SHP77 treated with DMSO at 0.1 percent for 48 hours (cell line): ENCODE measurements around the gene BPIFB3.

Source experiments
- DNase-seq: peaks from one replicate; lab custom pipeline; 2025; lab: John Stamatoyannopoulos, UW

BPIFB3 gene

GRCh38 chr20:33016581-33017109 is 37.1 kb upstream of the BPIFB3 start:
- DNase-seq: no peak

DNA sequence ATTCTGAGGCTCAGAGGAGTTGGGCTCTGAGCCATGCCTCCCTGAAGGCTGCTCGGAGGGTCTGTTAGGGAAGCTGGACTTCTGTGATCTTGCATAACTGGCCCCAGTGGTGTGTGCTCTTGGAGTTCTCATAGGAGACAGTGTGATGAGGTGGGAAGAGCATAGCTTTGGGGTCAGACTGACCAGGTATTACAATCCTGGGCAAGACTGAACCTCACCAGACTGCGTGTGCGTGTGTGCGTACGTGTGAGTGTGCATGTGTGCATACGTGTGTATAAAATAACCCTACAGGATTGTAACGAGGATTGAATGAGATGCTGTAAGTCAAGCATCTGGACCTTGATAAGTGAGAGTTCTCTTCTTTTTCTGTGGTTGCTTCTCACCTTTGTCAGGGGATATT is 36.2 kb upstream of the BPIFB3 start:
- DNase-seq: no peak

GRCh38 chr20:33018169-33018931 is 35.4 kb upstream of the BPIFB3 start:
- no peak for DNase-seq

DNA sequence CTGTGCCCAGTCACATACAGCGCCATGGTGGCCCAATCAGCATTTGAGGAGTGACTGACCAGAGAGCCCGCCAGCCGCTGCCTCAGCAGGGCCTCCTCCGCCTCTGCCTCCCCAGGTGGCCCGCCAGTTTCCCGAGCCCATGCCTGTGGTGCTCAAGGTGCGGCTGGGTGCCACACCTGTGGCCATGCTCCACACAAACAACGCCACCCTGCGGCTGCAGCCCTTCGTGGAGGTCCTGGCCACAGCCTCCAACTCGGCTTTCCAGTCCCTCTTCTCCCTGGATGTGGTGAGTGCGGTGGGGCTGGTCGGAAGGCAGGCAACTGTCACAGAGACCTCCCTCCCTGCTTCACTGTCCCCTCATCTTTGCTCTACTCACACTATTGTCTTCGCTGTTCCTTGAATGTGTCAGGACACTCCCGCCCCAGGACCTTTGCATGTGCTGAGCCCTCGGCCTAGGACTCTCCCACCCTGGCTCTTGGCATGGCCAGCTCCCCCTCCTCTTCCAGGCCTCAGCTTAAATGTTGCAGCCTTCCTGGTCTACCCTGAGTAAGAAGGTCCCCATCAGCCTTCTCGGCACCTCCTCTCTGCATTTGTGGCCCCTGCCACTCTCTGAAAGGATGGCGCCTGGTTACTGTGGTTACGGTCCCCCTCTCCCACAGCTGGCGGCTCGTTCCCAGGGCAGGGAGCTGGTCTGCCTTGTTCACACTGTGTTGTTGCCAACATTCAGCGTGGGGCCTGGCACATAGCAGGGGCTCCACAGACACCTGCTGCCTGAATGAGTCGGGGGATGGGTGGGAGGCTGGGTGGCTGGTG is 34.0 kb upstream of the BPIFB3 start:
- DNase-seq: no peak

GRCh38 chr20:33020278-33021161 is 33.2 kb upstream of the BPIFB3 start:
- DNase-seq: no peak

- DNase-seq: no peak
Measured at GRCh38 chr20:33021879-33022278, 31.8 kb upstream of the BPIFB3 start.

DNA sequence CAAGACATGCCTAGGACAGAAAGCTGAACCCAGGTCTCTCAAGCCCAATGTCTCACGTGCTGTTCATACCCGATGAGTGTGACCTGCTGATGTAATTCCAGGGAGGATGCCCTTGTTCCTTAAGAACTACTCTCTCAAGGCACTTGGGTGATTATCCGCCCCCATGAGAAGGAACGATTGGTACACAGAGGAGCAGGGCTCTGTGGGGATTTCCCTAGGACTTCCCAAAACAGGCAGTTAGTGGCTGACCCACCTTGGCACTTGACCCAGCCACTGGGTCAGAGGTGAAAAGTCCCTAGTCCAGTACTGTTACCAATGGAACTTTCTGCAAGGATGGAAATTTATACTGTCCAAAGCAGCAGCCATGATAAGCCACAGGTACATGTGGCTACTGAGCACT is 31.4 kb upstream of the BPIFB3 start:
- no peak for DNase-seq

DNA sequence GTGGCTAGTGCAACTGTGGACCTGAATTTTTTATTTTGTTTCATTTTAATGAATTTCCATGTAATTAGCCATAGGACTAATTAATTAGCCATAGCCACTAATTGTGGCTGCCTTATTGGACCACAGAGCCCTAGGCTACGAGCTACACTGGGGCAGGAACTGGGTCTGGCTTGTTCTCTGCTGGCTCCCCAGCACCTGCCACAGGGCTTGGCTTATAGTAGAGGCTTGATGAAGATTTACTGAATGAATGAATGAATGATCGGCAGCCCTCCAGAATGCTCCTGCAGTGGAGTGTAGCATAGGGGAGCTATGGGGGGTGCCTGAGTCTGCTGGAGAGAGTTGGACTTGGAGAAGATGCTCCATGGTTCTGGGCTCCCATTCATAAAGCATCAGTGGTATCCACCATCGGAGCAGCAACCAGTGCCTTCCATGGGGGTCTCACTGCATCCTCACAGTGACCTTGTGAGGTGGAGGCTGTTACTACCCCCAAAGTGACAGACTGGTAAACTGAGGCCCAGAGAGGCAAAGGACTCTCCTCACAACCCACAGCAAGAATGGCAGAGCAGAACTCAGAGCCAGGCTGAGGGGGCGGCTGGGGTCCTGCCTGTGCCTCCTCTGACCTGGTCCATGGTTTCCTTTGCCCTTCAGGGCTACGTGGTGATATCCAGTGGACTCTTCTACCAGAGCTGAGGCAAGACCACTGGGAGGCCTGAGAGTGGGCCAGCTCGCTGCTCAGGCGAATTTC is 30.8 kb upstream of the BPIFB3 start:
- DNase-seq: no peak

- DNase-seq: no peak
Measured at GRCh38 chr20:33023439-33024242, 30.1 kb upstream of the BPIFB3 start.

DNA sequence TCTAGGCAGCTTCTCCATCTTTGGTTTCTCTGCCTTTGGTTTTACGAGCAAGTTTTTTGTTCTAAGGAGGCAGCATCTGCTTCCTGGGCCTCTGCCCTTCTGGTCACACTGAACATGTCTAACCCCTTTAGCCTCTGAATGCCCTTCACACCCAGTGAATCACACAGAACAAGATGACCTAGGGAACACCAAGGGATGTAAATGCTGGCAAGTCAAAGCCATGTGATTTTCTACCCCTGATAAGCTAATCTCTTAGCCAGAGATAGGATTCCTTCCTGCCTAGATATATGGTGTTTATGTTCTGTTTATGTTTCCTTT is 29.5 kb upstream of the BPIFB3 start:
- no peak for DNase-seq

- DNase-seq: no peak
Measured at GRCh38 chr20:33024609-33025317, 28.9 kb upstream of the BPIFB3 start.

- DNase-seq: no peak
Measured at GRCh38 chr20:33025318-33025876, 28.3 kb upstream of the BPIFB3 start.

- DNase-seq: no peak
Measured at GRCh38 chr20:33026072-33026778, 27.5 kb upstream of the BPIFB3 start.

GRCh38 chr20:33026779-33027759 is 26.6 kb upstream of the BPIFB3 start:
- no peak for DNase-seq

DNA sequence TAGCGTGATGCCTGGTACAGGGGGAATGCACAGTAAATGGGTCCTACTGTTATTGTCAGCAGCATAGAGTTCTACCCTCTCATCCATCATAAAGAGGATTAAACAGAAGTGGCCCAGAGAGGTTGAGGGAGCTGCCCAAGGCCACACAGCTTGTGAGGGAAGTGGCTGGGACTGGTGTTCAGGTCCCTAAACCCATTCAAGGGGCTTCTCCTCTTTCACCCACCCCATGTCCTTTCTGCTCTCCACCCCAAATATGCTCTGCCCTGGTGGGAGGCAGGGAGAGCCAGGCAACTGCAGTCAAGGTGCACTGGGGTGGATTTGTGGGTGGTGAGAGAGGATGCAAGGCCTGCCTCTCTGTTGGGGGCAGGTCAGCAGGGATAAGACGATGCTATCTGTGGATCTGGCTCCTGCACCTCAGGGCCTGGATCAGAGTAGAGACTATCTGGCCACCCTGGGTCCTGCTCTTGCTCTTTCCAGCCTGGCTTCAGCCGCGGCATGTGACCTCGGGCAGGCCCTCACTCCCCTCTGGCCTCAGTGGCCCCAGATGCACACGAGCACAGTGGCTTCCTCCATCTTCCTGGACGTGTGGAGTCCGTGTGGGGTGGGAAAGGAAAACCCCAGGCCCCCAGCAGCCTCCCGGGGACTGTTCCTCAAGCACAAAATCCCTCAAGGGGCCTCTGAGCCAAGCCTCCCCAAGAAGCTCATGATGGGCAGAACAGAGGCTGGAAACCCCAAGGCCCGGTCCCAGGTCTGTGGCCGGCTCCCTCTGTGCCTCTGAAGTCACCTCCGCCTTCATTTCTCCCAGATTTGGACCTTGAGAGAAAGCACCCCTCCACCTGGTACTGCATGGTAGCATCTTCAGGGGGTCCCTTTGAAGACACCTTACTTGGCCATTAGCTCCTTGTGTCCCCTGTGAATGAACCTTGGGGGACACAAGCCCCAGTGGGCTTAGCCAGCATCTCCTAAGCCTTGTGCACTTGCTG is 25.6 kb upstream of the BPIFB3 start:
- no peak for DNase-seq

DNA sequence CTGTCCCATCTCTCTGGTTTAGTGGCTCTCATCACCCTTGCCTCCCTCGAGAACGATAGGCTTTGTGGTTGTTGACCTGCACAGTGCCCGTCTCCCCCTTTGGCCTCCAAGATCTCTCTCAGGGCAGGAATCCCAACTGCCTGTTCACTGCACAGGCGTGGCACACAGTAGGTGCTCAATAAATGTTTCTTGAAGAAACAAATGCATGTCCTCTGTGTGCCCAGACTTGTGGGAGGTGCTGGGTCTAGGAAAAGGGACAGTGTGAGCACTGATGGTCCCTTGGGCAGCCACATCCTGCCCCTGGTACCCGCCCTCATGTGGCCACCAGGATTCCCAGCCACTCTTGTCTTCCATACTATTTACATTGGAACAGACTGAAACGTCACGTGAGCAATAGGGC is 24.8 kb upstream of the BPIFB3 start:
- no peak for DNase-seq

DNA sequence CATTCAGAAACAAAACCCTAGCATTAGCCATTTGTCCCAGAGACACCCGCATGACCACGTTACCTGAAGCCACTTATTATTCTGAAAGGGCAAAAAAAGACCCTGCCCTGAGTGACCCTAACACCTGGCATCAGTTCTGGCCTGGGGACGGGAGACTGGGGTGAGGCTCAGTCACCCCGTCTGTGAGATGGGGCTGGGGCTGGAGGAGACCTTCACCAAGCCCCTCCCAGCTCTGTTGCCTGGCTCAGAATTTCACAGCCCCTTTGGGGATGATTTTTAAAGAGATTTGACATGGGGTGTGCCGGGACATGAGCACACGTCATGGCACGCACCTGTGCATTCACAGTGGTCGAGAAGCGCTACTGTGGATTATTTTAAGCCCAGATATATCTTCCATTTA is 23.6 kb upstream of the BPIFB3 start:
- no peak for DNase-seq
